ENCODE data around the gene GDF11.

GDF11 gene

DNA sequence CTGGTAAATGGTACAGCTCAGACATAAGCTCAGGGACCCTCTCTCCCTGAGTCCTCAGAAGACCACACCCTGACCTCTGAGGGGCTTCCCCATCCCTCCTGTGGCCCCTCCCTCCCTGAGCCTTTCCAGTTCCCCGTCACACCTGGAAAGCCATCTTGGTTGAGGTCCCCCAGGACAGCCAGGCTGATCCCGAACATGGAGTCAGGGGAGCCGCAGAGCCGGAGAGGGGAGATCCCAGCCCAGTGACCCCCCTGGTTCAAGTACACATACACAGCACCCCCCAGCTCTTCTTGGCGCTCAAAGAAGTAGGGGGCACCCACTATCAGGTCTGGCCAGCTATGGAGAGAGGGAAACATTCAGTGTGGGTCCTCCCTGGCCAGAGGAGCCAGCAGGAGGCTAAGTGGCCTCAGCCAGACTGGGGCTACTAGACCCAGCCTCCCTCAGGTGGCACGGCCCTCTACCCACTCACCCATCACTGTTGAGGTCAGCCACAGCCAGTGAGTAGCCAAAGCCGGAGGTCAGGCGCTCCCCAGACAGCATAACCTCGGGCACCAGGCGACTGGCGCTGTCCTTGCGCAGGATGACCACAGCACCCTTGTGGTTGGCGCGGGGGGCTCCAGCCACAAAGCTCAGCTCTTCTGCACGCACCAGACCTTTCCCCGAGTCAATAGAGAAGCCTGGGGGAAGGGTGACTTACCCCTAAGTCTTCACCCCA, 44.5 kb upstream of the GDF11 start:
- H3K9me3 ChIP-seq (ENCODE audit: control insufficient read depth, insufficient read depth, low read depth, low read length): no peaks in the 10 kb centered on the region
- ChIA-PET POLR2A (interaction anchor here (0.8 kb wide), 1 partner anchor 31 kb away, joined by 3 read pairs; the partner anchor contains the start of gene CD63), CTCF (interaction anchor here (0.7 to 1.1 kb wide), 2 partner anchors 16 to 939 kb away, joined by 4 read pairs; a partner anchor contains a TSS)
- TF ChIP-seq SP3 (tag by site-specific recombination; IDR thresholded peaks at IDR 0.05) (no peak), ZBTB17 (tag by site-specific recombination; IDR thresholded peaks at IDR 0.05) (no peak), ZNF76 (tag by site-specific recombination; IDR thresholded peaks at IDR 0.05; ENCODE audit: borderline replicate concordance, low read depth) (no peak)
- TF ChIP-seq, protein P1, sequence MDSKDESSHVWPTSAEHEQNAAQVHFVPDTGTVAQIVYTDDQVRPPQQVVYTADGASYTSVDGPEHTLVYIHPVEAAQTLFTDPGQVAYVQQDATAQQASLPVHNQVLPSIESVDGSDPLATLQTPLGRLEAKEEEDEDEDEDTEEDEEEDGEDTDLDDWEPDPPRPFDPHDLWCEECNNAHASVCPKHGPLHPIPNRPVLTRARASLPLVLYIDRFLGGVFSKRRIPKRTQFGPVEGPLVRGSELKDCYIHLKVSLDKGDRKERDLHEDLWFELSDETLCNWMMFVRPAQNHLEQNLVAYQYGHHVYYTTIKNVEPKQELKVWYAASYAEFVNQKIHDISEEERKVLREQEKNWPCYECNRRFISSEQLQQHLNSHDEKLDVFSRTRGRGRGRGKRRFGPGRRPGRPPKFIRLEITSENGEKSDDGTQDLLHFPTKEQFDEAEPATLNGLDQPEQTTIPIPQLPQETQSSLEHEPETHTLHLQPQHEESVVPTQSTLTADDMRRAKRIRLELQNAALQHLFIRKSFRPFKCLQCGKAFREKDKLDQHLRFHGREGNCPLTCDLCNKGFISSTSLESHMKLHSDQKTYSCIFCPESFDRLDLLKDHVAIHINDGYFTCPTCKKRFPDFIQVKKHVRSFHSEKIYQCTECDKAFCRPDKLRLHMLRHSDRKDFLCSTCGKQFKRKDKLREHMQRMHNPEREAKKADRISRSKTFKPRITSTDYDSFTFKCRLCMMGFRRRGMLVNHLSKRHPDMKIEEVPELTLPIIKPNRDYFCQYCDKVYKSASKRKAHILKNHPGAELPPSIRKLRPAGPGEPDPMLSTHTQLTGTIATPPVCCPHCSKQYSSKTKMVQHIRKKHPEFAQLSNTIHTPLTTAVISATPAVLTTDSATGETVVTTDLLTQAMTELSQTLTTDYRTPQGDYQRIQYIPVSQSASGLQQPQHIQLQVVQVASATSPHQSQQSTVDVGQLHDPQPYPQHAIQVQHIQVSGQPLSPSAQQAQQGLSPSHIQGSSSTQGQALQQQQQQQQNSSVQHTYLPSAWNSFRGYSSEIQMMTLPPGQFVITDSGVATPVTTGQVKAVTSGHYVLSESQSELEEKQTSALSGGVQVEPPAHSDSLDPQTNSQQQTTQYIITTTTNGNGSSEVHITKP (tag by site-specific recombination; IDR thresholded peaks at IDR 0.05): no peak
- TF ChIP-seq, protein P2, sequence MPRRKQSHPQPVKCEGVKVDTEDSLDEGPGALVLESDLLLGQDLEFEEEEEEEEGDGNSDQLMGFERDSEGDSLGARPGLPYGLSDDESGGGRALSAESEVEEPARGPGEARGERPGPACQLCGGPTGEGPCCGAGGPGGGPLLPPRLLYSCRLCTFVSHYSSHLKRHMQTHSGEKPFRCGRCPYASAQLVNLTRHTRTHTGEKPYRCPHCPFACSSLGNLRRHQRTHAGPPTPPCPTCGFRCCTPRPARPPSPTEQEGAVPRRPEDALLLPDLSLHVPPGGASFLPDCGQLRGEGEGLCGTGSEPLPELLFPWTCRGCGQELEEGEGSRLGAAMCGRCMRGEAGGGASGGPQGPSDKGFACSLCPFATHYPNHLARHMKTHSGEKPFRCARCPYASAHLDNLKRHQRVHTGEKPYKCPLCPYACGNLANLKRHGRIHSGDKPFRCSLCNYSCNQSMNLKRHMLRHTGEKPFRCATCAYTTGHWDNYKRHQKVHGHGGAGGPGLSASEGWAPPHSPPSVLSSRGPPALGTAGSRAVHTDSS (tag by site-specific recombination; IDR thresholded peaks at IDR 0.05): no peak
- TF ChIP-seq, protein P3, sequence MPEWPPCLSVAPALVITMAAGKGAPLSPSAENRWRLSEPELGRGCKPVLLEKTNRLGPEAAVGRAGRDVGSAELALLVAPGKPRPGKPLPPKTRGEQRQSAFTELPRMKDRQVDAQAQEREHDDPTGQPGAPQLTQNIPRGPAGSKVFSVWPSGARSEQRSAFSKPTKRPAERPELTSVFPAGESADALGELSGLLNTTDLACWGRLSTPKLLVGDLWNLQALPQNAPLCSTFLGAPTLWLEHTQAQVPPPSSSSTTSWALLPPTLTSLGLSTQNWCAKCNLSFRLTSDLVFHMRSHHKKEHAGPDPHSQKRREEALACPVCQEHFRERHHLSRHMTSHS (tag by site-specific recombination; IDR thresholded peaks at IDR 0.05): no peak
- H3K36me3 ChIP-seq (ENCODE audit: control insufficient read depth in 2 of 2, insufficient read depth in 1 of 2, low read length in 2 of 2): peaks cover 0 to 6% of the 10 kb centered on the region in 2 experiments; a peak in 1 of 3 replicates
- no peaks in the 10 kb centered on the region for H3K4me1 ChIP-seq (ENCODE audit: control insufficient read depth, insufficient read depth, low read length)
- no peak overlapping the region for H3K4me3 ChIP-seq (ENCODE audit: low read depth, low read length)
- H3K27ac ChIP-seq (ENCODE audit: extremely low read depth, low read depth, low read length): no peak overlapping the region

DNA sequence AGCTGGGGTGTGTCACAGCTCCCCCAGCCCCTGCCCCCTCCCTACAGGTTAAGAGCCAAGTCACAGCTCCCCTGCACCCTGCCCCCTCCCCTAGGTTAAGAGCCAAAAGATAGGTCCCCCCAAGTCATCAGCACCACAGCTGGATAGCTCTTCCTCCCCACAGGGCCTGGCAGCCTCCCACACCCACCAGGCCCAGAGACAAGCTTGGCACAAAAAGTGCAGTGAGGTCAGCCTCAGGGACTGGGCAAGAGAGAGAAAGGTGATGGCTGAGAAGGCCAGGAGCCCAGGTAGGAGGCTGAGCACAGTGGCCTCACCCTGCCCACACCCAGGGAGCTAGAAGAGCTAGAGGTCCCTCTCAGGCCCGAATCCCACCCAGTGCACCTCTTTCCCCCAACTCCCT, 44.0 kb upstream of the GDF11 start:
- Histone ChIP-seq H3K27ac (ENCODE audit: extremely low read depth, low read depth, low read length) (no peak overlapping the region), H3K9me3 (ENCODE audit: control insufficient read depth, insufficient read depth, low read depth, low read length) (no peaks in the 10 kb centered on the region), H3K36me3 (ENCODE audit: control insufficient read depth in 2 of 2, insufficient read depth in 1 of 2, low read length in 2 of 2) (peaks cover 0 to 3% of the 10 kb centered on the region in 2 experiments; a peak in 1 of 3 replicates), H3K4me1 (ENCODE audit: control insufficient read depth, insufficient read depth, low read length) (no peaks in the 10 kb centered on the region), H3K4me3 (ENCODE audit: low read depth, low read length) (no peak overlapping the region)
- CTCF ChIA-PET: interaction anchor here (0.7 to 1.1 kb wide), 2 partner anchors 17 to 938 kb away, joined by 4 read pairs; a partner anchor contains a TSS
- POLR2A ChIA-PET: interaction anchor here (0.8 kb wide), 1 partner anchor 30 kb away, joined by 3 read pairs; the partner anchor contains the start of gene CD63
- TF ChIP-seq, protein P4, sequence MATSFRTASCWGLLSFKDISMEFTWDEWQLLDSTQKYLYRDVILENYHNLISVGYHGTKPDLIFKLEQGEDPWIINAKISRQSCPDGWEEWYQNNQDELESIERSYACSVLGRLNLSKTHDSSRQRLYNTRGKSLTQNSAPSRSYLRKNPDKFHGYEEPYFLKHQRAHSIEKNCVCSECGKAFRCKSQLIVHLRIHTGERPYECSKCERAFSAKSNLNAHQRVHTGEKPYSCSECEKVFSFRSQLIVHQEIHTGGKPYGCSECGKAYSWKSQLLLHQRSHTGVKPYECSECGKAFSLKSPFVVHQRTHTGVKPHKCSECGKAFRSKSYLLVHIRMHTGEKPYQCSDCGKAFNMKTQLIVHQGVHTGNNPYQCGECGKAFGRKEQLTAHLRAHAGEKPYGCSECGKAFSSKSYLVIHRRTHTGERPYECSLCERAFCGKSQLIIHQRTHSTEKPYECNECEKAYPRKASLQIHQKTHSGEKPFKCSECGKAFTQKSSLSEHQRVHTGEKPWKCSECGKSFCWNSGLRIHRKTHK (tag by site-specific recombination; IDR thresholded peaks at IDR 0.05): no peak
- TF ChIP-seq ZNF433 (tag by site-specific recombination; IDR thresholded peaks at IDR 0.05; ENCODE audit: low read depth) (no peak), ZNF138 (tag by site-specific recombination; IDR thresholded peaks at IDR 0.05; ENCODE audit: borderline replicate concordance) (no peak), ZNF24 (tag by site-specific recombination; IDR thresholded peaks at IDR 0.05) (no peak), ZBTB21 (tag by site-specific recombination; IDR thresholded peaks at IDR 0.05) (no peak), IKZF3 (tag by site-specific recombination; IDR thresholded peaks at IDR 0.05) (no peak), ZSCAN30 (tag by site-specific recombination; IDR thresholded peaks at IDR 0.05) (no peak), ZBTB8A (tag by site-specific recombination; IDR thresholded peaks at IDR 0.05) (no peak), HOXD13 (CRISPR knock-in tag; IDR thresholded peaks at IDR 0.05; ENCODE audit: borderline replicate concordance) (no peak), BCL11B (tag by site-specific recombination; IDR thresholded peaks at IDR 0.05; ENCODE audit: low read depth) (no peak)
- TF ChIP-seq, protein P5, sequence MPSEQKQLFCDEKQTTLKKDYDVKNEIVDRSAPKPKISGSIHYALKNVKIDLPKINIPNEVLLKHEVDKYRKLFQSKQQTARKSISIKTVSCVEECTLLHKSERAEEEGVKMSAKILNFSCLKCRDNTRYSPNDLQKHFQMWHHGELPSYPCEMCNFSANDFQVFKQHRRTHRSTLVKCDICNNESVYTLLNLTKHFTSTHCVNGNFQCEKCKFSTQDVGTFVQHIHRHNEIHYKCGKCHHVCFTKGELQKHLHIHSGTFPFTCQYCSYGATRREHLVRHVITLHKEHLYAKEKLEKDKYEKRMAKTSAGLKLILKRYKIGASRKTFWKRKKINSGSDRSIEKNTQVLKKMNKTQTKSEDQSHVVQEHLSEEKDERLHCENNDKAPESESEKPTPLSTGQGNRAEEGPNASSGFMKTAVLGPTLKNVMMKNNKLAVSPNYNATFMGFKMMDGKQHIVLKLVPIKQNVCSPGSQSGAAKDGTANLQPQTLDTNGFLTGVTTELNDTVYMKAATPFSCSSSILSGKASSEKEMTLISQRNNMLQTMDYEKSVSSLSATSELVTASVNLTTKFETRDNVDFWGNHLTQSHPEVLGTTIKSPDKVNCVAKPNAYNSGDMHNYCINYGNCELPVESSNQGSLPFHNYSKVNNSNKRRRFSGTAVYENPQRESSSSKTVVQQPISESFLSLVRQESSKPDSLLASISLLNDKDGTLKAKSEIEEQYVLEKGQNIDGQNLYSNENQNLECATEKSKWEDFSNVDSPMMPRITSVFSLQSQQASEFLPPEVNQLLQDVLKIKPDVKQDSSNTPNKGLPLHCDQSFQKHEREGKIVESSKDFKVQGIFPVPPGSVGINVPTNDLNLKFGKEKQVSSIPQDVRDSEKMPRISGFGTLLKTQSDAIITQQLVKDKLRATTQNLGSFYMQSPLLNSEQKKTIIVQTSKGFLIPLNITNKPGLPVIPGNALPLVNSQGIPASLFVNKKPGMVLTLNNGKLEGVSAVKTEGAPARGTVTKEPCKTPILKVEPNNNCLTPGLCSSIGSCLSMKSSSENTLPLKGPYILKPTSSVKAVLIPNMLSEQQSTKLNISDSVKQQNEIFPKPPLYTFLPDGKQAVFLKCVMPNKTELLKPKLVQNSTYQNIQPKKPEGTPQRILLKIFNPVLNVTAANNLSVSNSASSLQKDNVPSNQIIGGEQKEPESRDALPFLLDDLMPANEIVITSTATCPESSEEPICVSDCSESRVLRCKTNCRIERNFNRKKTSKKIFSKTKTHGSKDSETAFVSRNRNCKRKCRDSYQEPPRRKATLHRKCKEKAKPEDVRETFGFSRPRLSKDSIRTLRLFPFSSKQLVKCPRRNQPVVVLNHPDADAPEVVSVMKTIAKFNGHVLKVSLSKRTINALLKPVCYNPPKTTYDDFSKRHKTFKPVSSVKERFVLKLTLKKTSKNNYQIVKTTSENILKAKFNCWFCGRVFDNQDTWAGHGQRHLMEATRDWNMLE (tag by site-specific recombination; conservative IDR thresholded peaks at IDR 0.05; ENCODE audit: low read depth): no peak
